Gastroesophageal sphincter (tissue), 3 donors: Measurements from ENCODE around the gene PRKRA.
"Not testable (repeated sequence)": the region's sequence is repeated elsewhere in the genome, so short reads cannot be mapped to it uniquely, and the experiment has no call there.

Experiments
- CTCF ChIP-seq, 4 experiments: fragments of 200-600 bp in 2 of 4; fragments of 450-650 bp in 2 of 4; sonication (generic) in 1 of 4; IDR thresholded peaks; one replicate each; pipeline ENCODE4 v1.5.1; 2017 to 2019; ENCODE audit warnings: antibody characterized with exemption in 4 of 4, mild to moderate bottlenecking in 2 of 4, moderate library complexity in 2 of 4
- EP300 ChIP-seq: sonication (generic); formaldehyde crosslinking; IDR thresholded peaks from one replicate; pipeline ENCODE4 v1.6.1; 2017; ENCODE audit warnings: antibody characterized with exemption, mild to moderate bottlenecking

DNA sequence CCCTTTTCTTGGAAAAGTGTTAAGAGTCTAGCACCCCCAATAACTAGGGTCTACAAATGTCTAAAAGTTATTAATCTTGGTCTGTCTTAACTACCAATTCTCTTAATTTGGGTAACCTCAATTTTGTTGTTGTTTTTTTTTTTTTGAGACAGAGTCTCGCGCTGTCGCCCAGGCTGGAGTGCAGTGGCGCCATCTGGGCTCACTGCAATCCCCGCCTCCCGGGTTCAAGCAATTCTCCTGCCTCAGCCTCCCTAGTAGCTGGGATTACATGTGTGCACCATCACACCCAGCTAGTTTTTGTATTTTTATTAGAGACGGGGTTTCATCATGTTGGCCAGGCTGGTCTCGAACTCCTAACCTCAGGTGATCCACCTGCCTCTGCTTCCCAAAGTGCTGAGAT lies 38.5 kb downstream of the PRKRA start:
- TF ChIP-seq CTCF (IDR thresholded peaks at IDR 0.05); EP300: not testable (repeated sequence)
